Activated T-cell treated with anti-CD3 and anti-CD28 coated beads for 4 hours (primary cell): ENCODE data around the gene KTI12.
"Not testable (repeated sequence)": the region's sequence is repeated elsewhere in the genome, so short reads cannot be mapped to it uniquely, and the experiment has no call there.

Experiments used
- DNase-seq: peaks from one replicate; pipeline ENCODE4 v3.0.0-alpha.2; 2020

Gene KTI12, protein sequence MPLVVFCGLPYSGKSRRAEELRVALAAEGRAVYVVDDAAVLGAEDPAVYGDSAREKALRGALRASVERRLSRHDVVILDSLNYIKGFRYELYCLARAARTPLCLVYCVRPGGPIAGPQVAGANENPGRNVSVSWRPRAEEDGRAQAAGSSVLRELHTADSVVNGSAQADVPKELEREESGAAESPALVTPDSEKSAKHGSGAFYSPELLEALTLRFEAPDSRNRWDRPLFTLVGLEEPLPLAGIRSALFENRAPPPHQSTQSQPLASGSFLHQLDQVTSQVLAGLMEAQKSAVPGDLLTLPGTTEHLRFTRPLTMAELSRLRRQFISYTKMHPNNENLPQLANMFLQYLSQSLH

GRCh38 chr1:52033190-52034049, at the start of gene KTI12:
KTI12 (minus strand) TSS chr1:52033810; CDS start chr1:52033761, 49 bp downstream.
- DNase-seq: peak; percentile 72

GRCh38 chr1:52080014-52080415, 46.4 kb upstream of the KTI12 start:
- DNase-seq: no peak

- not testable (repeated sequence) for DNase-seq
Observed at GRCh38 chr1:52077277-52077676, 43.7 kb upstream of the KTI12 start.

DNA sequence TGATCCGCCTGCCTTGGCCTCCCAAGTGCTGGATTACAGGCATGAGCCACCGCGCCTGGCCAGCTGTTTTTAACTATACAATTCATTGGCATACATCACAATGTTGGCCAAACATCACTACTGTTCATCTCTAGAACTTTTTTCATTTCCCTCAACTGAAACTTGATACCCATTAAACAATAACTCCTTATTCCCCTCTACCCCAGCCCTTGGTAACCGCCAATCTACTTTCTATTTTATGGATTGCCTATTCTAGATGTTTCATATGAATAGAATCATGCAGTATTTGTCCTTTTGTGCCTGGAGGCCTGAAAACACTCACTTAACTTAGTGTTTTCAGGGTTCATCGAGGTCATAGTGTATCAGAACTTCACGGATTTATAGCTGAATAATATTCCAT, 38.7 kb upstream of the KTI12 start:
- no peak for DNase-seq

GRCh38 chr1:52070704-52071103, 37.1 kb upstream of the KTI12 start:
- no peak for DNase-seq

- no peak for DNase-seq
Observed at GRCh38 chr1:52063192-52063591, 29.6 kb upstream of the KTI12 start.

- DNase-seq: no peak
Observed at GRCh38 chr1:52060822-52061221, 27.2 kb upstream of the KTI12 start.

GRCh38 chr1:52059888-52060287, 26.3 kb upstream of the KTI12 start:
- no peak for DNase-seq

- DNase-seq: no peak
Observed at GRCh38 chr1:52059321-52059720, 25.7 kb upstream of the KTI12 start.

DNA sequence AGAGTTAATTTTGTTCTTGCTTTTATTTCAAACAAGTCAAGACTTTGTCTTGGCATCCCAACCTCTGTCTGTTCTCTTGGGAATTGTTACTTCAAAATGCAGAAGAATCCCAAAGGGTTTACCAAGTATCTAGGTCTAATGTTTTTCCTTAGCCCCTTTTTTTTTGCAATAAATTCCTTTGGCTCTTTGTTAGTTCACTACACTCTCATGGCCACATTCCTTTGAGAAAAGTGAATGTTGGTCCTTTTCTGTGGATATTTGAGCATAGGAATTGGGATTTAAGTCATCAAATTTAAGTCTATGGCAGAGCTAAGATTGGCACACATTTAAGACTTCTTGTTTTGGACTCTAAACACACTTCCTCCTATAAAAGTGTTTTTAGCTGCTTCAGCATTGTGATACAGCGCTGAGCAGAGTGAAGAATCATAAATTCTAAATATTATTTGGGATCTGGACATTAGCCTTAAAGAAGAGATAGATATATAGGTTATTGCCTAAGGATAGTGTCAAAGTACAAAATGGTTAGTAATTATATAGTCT, 24.3 kb upstream of the KTI12 start:
- DNase-seq: no peak

DNA sequence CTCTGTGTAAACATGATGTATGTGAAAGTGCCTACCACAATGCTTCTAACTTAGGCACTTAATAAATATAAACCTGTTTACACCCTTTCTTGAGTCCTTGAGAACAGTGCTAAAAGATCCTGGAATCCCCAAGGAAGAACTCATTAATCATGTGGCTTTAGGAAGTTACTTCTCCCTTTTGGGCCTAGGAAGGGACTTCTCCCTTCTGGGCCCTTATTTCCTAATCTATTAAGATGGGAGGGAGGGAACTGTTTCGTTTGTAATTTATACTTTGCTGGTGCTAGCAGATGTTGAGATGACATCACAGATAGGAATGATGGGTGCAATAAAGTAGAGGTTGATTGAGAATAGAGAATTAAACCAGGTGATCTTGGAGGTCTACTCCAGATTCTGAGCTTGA, 23.6 kb upstream of the KTI12 start:
- no peak for DNase-seq

- DNase-seq: no peak
Observed at GRCh38 chr1:52056937-52057231, 23.3 kb upstream of the KTI12 start.

DNA sequence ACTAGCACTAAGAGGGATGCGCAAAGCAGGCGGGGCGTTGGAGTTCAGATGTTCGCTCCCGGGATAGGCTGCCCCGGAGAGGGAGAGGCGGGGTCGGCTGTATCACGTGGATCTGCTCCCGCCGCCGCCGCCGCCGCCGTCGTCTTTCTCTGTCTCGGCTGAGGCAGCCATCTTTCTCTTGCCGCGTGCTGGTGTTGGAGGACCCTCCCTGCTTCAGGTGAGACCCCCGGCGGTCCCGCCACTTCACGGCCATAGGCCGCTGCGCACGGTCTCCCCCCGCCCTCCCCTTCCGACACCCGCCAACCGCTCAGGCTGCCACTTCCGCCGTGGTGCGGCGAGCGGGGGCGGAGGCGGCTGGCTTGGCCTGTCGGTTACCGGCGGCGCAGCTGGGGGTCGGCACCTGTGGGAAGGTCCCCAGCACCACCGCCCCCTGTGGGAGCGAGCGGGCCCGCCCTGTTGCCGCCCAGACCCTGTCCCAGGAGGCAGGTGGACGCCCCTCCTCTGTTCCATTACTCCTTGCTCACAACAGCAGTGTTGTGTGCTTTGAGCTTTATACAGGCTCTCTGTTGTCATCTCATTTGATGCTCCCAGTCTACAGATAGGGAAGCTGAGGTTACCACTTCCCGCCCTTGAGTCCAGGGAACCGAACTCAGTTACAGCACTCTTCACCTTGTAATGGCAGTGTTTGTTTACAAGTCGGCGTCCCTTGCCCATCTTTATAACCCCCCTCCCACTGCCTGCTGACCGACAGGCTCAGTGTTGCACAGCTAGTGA, 22.7 kb upstream of the KTI12 start, which contains the start of gene BTF3L4:
TSS of gene BTF3L4 (plus strand) at position 133 of the 774 bp plus-strand sequence. CDS start 3,553 bp downstream, outside the sequence.
- peak; percentile 85 for DNase-seq

DNA sequence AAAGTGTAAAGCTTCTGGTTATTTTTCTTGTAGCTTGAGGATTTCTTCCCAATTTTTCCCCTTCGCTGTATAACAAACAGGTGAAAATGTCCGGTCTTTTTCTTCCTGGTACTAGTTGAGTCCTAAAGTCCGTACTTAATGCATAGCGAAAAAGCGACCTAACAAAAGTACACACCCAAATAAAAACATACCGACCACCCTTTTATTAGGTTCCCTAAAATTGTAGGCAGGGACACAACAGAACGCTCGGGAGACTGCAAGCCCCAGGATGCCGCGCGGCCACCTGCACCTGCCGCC, 22.2 kb upstream of the KTI12 start:
- no peak for DNase-seq

DNA sequence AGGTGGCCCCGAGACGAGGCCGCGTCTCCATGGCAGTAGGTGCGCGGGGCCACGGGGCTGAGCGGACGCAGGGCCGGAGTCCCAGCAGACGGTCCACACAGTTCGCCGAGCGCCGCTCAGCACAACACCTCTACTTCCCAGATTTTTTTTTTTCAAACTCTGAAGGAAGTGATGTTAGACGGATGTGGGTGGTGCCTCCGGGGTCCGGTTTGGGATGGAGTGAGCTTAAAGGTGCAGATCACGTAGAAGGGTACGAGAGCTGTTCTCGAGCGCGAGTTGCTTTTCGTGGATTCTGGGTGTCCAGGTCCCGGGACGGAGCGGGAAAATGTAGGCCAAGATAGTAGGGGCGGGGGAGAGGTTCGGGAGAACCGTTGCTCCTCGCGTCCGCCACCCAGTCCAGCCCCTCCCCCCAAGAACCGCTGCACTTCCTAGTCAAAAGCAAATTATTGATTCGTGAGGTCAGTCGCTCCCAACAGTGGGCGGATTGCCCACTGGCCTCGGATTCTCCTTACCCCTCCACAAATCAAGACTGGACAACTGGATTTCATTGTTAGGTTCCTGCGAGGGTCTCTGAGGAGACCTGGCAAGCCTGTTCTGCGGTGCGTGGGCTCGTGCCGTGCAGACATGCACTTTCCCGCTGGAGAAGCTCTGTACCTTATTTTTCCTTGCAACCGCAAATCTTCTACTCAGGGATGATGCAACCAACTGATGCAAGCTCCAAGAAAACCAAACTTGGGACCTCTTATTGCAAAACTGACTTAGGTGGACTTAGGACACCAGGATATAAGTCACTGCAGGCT, 21.7 kb upstream of the KTI12 start, which contains the start of gene TXNDC12:
TSS of gene TXNDC12 (minus strand) at position 126 of the 800 bp plus-strand sequence. CDS start at position 31, 95 bp downstream.
- DNase-seq: peak; percentile 52

- no peak for DNase-seq
Observed at GRCh38 chr1:52054496-52055065, 21.0 kb upstream of the KTI12 start.

- DNase-seq: no peak
Observed at GRCh38 chr1:52053862-52054261, 20.3 kb upstream of the KTI12 start.

DNA sequence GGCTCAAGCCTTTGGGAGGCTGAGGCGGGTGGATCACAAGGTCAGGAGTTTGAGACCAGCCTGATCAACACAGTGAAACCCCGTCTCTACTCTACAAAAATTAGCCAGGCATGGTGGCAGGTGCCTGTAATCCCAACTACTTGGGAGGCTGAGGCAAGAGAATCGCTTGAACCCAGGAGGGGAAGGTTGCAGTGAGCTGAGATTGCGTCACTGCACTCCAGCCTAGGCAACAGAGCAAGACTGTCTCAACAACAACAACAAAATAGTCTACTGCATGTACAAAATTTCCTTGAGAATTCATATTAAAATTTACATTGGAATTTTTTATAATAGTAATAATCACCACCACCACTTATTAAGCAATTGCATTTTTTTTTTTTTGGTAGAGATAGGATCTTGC, 15.7 kb upstream of the KTI12 start:
- not testable (repeated sequence) for DNase-seq

DNA sequence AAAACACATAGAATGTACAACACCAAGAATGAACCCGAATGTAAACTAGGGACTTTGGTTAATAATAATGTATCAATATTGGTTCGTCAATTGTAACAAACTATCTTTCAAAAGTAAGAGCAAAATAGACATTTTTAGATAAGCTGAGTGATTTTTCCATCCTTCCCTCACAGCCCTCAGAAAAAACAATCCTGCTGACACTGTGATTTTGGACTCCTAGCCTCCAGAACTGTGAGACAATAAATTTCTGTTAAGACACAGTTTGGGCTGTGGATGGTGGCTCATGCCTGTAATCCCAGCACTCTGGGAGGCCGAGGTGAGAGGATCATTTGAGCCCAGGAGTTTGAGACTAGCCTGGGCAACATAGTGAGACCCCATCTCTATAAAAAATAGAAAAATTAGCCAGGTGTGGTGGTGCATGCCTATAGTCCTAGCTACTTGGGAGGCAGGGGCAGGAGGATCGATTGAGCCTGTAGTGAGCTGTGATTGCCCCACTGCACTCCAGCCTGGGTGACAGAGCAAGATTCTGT, 12.1 kb upstream of the KTI12 start:
- not testable (repeated sequence) for DNase-seq

- DNase-seq: no peak
Observed at GRCh38 chr1:52045236-52045635, 11.6 kb upstream of the KTI12 start.

DNA sequence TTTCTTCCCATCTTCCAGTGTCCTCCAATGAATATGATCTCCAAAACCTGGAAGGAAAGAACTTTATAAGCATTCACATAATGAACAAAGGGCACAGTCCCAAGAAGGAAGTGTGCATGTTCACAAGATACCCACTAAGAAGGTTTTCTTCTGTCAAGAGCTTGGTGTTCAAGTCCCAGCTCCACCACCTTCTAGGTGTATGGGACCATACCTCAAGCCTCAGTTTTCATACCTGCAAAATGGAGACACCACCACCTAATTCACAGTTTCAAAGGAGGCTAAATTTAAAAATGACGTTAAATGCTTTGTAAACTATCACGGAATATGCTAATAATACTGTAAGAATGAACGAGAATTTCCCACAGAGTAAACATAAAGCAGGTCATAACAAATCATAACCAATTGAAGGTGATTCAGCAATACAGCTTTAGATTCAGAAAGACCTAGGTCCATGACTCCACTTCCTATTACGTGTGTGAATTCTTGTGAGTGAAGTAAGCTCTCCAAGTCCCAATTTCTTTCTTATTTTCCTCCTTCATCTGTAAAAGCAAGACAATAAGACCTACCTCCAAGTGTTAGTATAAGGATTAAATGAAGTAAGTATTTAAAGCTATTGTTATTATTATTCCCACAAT, 8.1 kb upstream of the KTI12 start:
- DNase-seq: no peak
